Testis (tissue), 2 donors: ENCODE measurements around the gene NRF1.

ENCODE experiments used
- POLR2A ChIP-seq: fragments of 450-650 bp; IDR thresholded peaks from one replicate; pipeline ENCODE4 v1.6.1; 2017; ENCODE audit warnings: antibody characterized with exemption, mild to moderate bottlenecking, moderate library complexity
- TF ChIP-seq, protein P1 (sequence below), 3 experiments: fragments of 450-650 bp in 2 of 3; fragments of 200-600 bp in 1 of 3; sonication (generic) in 1 of 3; IDR thresholded peaks; one replicate each; pipeline ENCODE4 v1.5.1; 2016 to 2019; ENCODE audit warnings: antibody characterized with exemption in 3 of 3, mild to moderate bottlenecking in 2 of 3, moderate library complexity in 1 of 3

DNA sequence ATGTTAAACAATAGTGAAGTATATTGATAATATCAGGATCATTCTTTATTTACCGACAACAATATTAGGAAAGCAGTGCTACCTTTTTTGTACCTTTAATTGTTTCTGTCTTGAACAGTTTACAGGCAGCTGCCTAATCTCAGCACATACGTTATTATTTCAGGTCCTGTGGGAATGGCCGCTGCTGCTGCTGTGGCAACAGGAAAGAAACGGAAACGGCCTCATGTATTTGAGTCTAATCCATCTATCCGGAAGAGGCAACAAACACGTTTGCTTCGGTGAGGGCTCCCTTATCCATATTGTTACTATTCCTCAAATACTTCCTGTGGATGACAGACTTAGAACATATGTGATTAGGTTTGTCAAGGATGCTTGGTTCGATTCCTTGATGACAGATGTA lies 59.7 kb downstream of the NRF1 start:
- no peak for TF ChIP-seq POLR2A
- TF ChIP-seq, protein P1, sequence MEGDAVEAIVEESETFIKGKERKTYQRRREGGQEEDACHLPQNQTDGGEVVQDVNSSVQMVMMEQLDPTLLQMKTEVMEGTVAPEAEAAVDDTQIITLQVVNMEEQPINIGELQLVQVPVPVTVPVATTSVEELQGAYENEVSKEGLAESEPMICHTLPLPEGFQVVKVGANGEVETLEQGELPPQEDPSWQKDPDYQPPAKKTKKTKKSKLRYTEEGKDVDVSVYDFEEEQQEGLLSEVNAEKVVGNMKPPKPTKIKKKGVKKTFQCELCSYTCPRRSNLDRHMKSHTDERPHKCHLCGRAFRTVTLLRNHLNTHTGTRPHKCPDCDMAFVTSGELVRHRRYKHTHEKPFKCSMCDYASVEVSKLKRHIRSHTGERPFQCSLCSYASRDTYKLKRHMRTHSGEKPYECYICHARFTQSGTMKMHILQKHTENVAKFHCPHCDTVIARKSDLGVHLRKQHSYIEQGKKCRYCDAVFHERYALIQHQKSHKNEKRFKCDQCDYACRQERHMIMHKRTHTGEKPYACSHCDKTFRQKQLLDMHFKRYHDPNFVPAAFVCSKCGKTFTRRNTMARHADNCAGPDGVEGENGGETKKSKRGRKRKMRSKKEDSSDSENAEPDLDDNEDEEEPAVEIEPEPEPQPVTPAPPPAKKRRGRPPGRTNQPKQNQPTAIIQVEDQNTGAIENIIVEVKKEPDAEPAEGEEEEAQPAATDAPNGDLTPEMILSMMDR (IDR thresholded peaks at IDR 0.05), result no peak
